SH-SY5Y (cell line): ENCODE results near the gene C14orf119.

Source experiments
- GATA2 ChIP-seq: IDR thresholded peaks from 2 replicates; pipeline ENCODE4 v1.6.1; 2011; ENCODE audit warnings: mild to moderate bottlenecking, low read depth, low read length
- GATA3 ChIP-seq: IDR thresholded peaks from 2 replicates; pipeline ENCODE4 v1.6.1; 2011; ENCODE audit warnings: low read depth, mild to moderate bottlenecking, low read length, moderate library complexity

DNA sequence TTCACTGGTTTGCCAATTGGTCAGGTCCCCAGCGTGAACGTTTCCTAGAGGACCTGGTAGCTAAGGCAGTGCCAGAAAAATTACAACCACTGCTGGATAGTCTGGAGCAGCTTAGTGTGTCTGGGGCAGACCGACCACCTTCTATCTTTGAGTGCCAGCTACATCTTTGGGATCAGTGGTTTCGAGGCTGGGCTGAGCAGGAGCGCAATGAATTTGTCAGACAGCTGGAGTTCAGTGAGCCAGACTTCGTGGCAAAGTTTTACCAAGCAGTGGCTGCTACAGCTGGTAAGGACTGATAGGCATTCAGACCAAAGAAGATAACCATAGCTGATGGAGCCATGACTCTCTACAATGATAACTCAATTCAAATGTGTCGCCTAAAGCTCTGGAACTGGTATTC is 2.5 kb downstream of the C14orf119 start:
- TF ChIP-seq GATA2: no peak
- no peak for TF ChIP-seq GATA3
